H9 (cell line): ENCODE results near the gene C16orf90. TPM values are rescaled to one million over a fixed set of nuclear protein-coding genes. Genes with fewer than 3 reads are reported as not detected.

Source experiments
- DNase-seq: peaks from one replicate; pipeline ENCODE4 v3.0.0-alpha.2; 2017
- H2AFZ ChIP-seq: one replicate; pipeline ENCODE4 v1.6.1; 2013; ENCODE audit warnings: mild to moderate bottlenecking, low read length, control low read depth, moderate library complexity
- H2AK5ac ChIP-seq: 2 replicates; pipeline ENCODE4 v1.6.1; 2013; ENCODE audit warnings: low read length, control low read depth, mixed read lengths; ENCODE audit not compliant: insufficient read length
- H2BK120ac ChIP-seq: one replicate; pipeline ENCODE4 v1.6.1; 2013; ENCODE audit warnings: low read depth, mild to moderate bottlenecking, low read length, control low read depth, inconsistent platforms; ENCODE audit not compliant: poor library complexity, severe bottlenecking
- H2BK12ac ChIP-seq: 2 replicates; pipeline ENCODE4 v1.6.1; 2013; ENCODE audit warnings: low read length, control low read depth, mixed read lengths, low read depth; ENCODE audit not compliant: insufficient read length
- H2BK15ac ChIP-seq: 2 replicates; pipeline ENCODE4 v1.6.1; 2013; ENCODE audit warnings: low read depth, low read length, control low read depth
- H2BK20ac ChIP-seq: one replicate; pipeline ENCODE4 v1.6.1; 2013; ENCODE audit warnings: low read depth, mild to moderate bottlenecking, low read length, control low read depth, inconsistent platforms; ENCODE audit not compliant: poor library complexity, severe bottlenecking
- H2BK5ac ChIP-seq: 2 replicates; pipeline ENCODE4 v1.6.1; 2013; ENCODE audit warnings: low read length, control low read depth, mixed read lengths; ENCODE audit not compliant: insufficient read length
- H3K14ac ChIP-seq: 2 replicates; pipeline ENCODE4 v1.6.1; 2013; ENCODE audit warnings: low read length, control low read depth; ENCODE audit not compliant: insufficient read depth
- H3K18ac ChIP-seq: 2 replicates; pipeline ENCODE4 v1.6.1; 2013; ENCODE audit warnings: low read depth, mild to moderate bottlenecking, mixed read lengths, low read length, control low read depth; ENCODE audit not compliant: insufficient read length
- H3K23ac ChIP-seq: 2 replicates; pipeline ENCODE4 v1.6.1; 2013; ENCODE audit warnings: low read length, control low read depth, mixed read lengths, low read depth; ENCODE audit not compliant: insufficient read length
- H3K23me2 ChIP-seq: 2 replicates; pipeline ENCODE4 v1.6.1; 2013; ENCODE audit warnings: low read depth, mild to moderate bottlenecking, mixed read lengths, low read length, control low read depth; ENCODE audit not compliant: insufficient read length, poor library complexity, severe bottlenecking
- H3K27ac ChIP-seq: 2 replicates; pipeline ENCODE4 v1.5.1; 2013; ENCODE audit warnings: low read length, control low read depth, mixed read lengths, low read depth; ENCODE audit not compliant: insufficient read length
- H3K27me3 ChIP-seq: 2 replicates; pipeline ENCODE4 v1.6.1; 2013; ENCODE audit warnings: low read length, control low read depth, inconsistent platforms; ENCODE audit not compliant: insufficient read depth
- H3K4ac ChIP-seq: 2 replicates; pipeline ENCODE4 v1.6.1; 2013; ENCODE audit warnings: low read depth, mild to moderate bottlenecking, control low read depth, inconsistent platforms, low read length, moderate library complexity
- H3K4me1 ChIP-seq: 2 replicates; pipeline ENCODE4 v1.6.1; 2013; ENCODE audit warnings: low read length, control low read depth, inconsistent platforms; ENCODE audit not compliant: insufficient read depth
- H3K4me2 ChIP-seq: 2 replicates; pipeline ENCODE4 v1.6.1; 2013; ENCODE audit warnings: low read length, control low read depth, mixed read lengths; ENCODE audit not compliant: insufficient read length, insufficient read depth
- H3K56ac ChIP-seq: 2 replicates; pipeline ENCODE4 v1.6.1; 2013; ENCODE audit warnings: low read depth, mild to moderate bottlenecking, mixed read lengths, low read length, control low read depth; ENCODE audit not compliant: insufficient read length
- H3K79me1 ChIP-seq: 2 replicates; pipeline ENCODE4 v1.6.1; 2013; ENCODE audit warnings: low read depth, mild to moderate bottlenecking, moderate library complexity, low read length, control low read depth, inconsistent platforms; ENCODE audit not compliant: insufficient read depth, poor library complexity, severe bottlenecking
- H3K79me2 ChIP-seq: 2 replicates; pipeline ENCODE4 v1.6.1; 2013; ENCODE audit warnings: low read length, control low read depth, inconsistent platforms; ENCODE audit not compliant: insufficient read depth
- H3K9ac ChIP-seq: 2 replicates; pipeline ENCODE4 v1.6.1; 2013; ENCODE audit warnings: low read length, control low read depth, mixed read lengths; ENCODE audit not compliant: insufficient read length; ENCODE audit errors: extremely low read depth
- H3K9me3 ChIP-seq: one replicate; pipeline ENCODE4 v1.6.1; 2013; ENCODE audit warnings: low read depth, low read length, inconsistent platforms; ENCODE audit not compliant: control insufficient read depth
- H3T11ph ChIP-seq: one replicate; pipeline ENCODE4 v1.6.1; 2013; ENCODE audit warnings: mild to moderate bottlenecking, low read length, control low read depth, inconsistent platforms
- H4K20me1 ChIP-seq: one replicate; pipeline ENCODE4 v1.6.1; 2013; ENCODE audit not compliant: control insufficient read depth, insufficient read length, insufficient read depth
- H4K5ac ChIP-seq: 2 replicates; pipeline ENCODE4 v1.6.1; 2013; ENCODE audit warnings: low read depth, mild to moderate bottlenecking, mixed read lengths, low read length, control low read depth; ENCODE audit not compliant: insufficient read length
- H4K8ac ChIP-seq: replicated peaks from 2 replicates; pipeline ENCODE4 v1.6.1; 2013; ENCODE audit warnings: low read length, control low read depth, mixed read lengths, low read depth; ENCODE audit not compliant: insufficient read length
- H4K91ac ChIP-seq: 2 replicates; pipeline ENCODE4 v1.6.1; 2013; ENCODE audit warnings: low read depth, mild to moderate bottlenecking, moderate library complexity, mixed read lengths, low read length, control low read depth; ENCODE audit not compliant: insufficient read length
- H3K27ac Mint-ChIP-seq, 3 experiments: 2 replicates in 2 of 3; 3 replicates in 1 of 3; pipeline ENCODE4 v1.8.0; 2020 to 2021; ENCODE audit warnings: mixed read lengths in 3 of 3, mild to moderate bottlenecking in 1 of 3, moderate library complexity in 1 of 3
- H3K27me3 Mint-ChIP-seq: 2 replicates; pipeline ENCODE4 v1.8.0; 2021; ENCODE audit warnings: low read depth, mild to moderate bottlenecking, moderate library complexity, mixed read lengths
- H3K36me3 Mint-ChIP-seq, 3 experiments: 2 replicates in 2 of 3; 3 replicates in 1 of 3; pipeline ENCODE4 v1.8.0; 2020 to 2021; ENCODE audit warnings: low read depth in 3 of 3, mixed read lengths in 3 of 3; ENCODE audit not compliant: insufficient read depth in 1 of 3
- H3K4me1 Mint-ChIP-seq, 2 experiments: 2 replicates each; pipeline ENCODE4 v1.8.0; 2020; ENCODE audit warnings: mixed read lengths in 2 of 2
- H3K4me3 Mint-ChIP-seq, 2 experiments: 2 replicates in 1 of 2; 3 replicates in 1 of 2; pipeline ENCODE4 v1.8.0; 2020 to 2021; ENCODE audit warnings: mild to moderate bottlenecking in 2 of 2, mixed read lengths in 2 of 2, moderate library complexity in 1 of 2
- H3K9me3 Mint-ChIP-seq, 2 experiments: 2 replicates in 1 of 2; 3 replicates in 1 of 2; pipeline ENCODE4 v1.8.0; 2020; ENCODE audit warnings: mild to moderate bottlenecking in 2 of 2, mixed read lengths in 2 of 2, moderate library complexity in 1 of 2
- WGBS: extraction: QIAGEN DNeasy Blood & Tissue Kit; methylation state at CpG from one replicate; pipeline ENCODE4 v1.1.7; 2013; ENCODE audit warnings: missing lambda C conversion rate, low lambda C conversion rate, mixed read lengths; ENCODE audit not compliant: insufficient read length; ENCODE audit errors: extremely low coverage; 5-methylcytosine and 5-hydroxymethylcytosine counted together
- total RNA-seq: library from RNA; stranded (reverse); gene quantifications from 2 replicates; pipeline ENCODE4 v1.2.1, GENCODE V29; 2021
- TF ChIP-seq, protein P1 (sequence below): fragments of 200-600 bp; sonication (generic); conservative IDR thresholded peaks from 3 replicates; pipeline ENCODE4 v1.8.0; 2021; ENCODE audit warnings: antibody characterized with exemption, mild to moderate bottlenecking

The C16orf90 gene
- total RNA-seq, 1 experiment from 2014 or later, result not detected

DNA sequence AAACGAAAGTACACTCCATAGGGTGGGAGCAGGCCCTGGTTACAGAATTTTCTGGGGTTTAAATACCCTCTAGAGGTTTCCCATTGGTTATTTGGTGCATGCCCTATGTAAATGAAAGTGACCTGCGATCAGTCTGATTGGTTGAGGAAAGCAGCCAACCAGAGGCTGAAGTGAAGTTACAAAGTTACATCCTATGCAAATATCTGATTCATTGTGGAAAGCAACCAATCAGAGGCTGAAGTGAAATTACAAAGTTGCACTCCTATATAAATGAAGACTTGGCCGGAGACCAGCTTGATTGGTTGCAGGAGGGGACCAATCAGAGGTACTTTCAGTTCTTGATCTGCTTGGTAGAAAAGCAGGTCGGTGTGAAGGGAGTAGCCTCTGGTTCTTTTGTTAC is 27.4 kb downstream of the C16orf90 start:
- no peak overlapping the region for H3T11ph ChIP-seq
- no peaks in the 10 kb centered on the region for H3K23me2 ChIP-seq
- H3K14ac ChIP-seq, result no peak overlapping the region
- H4K91ac ChIP-seq, result no peak overlapping the region
- no peaks in the 10 kb centered on the region for H3K9me3 ChIP-seq
- no peaks in the 10 kb centered on the region for H3K27me3 ChIP-seq
- no peak for DNase-seq
- peaks cover 37% of the 10 kb centered on the region for H3K79me2 ChIP-seq
- no CpG with 5 or more reads among the region's 4 CpGs for WGBS
- H3K4me1 ChIP-seq, result no peaks in the 10 kb centered on the region; the same call in 1 of the 2 replicates
- Mint-ChIP-seq H3K27ac (peak overlapping the region; percentile 16 to 93 (median 82); a peak in 5 of 7 replicates), H3K27me3 (no peaks in the 10 kb centered on the region), H3K4me1 (peaks cover 35 to 40% of the 10 kb centered on the region in 2 experiments), H3K9me3 (no peaks in the 10 kb centered on the region), H3K36me3 (peaks cover 13 to 24% (median 15%) of the 10 kb centered on the region in 3 experiments; a peak in 5 of 7 replicates), H3K4me3 (peak overlapping the region in 1 of 2 experiments; percentile 52; a peak in 1 of 5 replicates)
- no peak overlapping the region for H2BK12ac ChIP-seq
- H2AFZ ChIP-seq, result no peak overlapping the region
- H2BK120ac ChIP-seq, result no peak overlapping the region
- H2AK5ac ChIP-seq, result no peak overlapping the region
- H3K9ac ChIP-seq, result no peak overlapping the region
- H4K5ac ChIP-seq, result no peak overlapping the region
- no peak overlapping the region for H2BK15ac ChIP-seq
- TF ChIP-seq, protein P1, sequence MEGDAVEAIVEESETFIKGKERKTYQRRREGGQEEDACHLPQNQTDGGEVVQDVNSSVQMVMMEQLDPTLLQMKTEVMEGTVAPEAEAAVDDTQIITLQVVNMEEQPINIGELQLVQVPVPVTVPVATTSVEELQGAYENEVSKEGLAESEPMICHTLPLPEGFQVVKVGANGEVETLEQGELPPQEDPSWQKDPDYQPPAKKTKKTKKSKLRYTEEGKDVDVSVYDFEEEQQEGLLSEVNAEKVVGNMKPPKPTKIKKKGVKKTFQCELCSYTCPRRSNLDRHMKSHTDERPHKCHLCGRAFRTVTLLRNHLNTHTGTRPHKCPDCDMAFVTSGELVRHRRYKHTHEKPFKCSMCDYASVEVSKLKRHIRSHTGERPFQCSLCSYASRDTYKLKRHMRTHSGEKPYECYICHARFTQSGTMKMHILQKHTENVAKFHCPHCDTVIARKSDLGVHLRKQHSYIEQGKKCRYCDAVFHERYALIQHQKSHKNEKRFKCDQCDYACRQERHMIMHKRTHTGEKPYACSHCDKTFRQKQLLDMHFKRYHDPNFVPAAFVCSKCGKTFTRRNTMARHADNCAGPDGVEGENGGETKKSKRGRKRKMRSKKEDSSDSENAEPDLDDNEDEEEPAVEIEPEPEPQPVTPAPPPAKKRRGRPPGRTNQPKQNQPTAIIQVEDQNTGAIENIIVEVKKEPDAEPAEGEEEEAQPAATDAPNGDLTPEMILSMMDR, result no peak
- no peaks in the 10 kb centered on the region for H4K20me1 ChIP-seq
- H3K4ac ChIP-seq, result no peak overlapping the region
- H3K4me2 ChIP-seq, result no peak overlapping the region
- H4K8ac ChIP-seq, result no peak overlapping the region
- H3K23ac ChIP-seq, result no peak overlapping the region
- no peak overlapping the region for H3K27ac ChIP-seq
- H3K56ac ChIP-seq, result no peak overlapping the region
- H2BK20ac ChIP-seq, result no peak overlapping the region
- no peak overlapping the region for H2BK5ac ChIP-seq
- H3K18ac ChIP-seq, result no peak overlapping the region
- peaks cover 15% of the 10 kb centered on the region for H3K79me1 ChIP-seq
